ENCODE measurements around the gene PPP6R1.

- no peak for TF ChIP-seq CTCF (IDR thresholded peaks at IDR 0.05 in 8 of 11, conservative IDR thresholded peaks at IDR 0.05 in 3 of 11)
- TF ChIP-seq POLR2A (IDR thresholded peaks at IDR 0.05), result no peak
Measured at GRCh38 chr19:55250262-55251036, 8.4 kb downstream of the PPP6R1 start.

All from spleen (tissue), 7 donors.